Activated gamma-delta T cell treated with Interleukin-2 at 50 U/mL for 16 hours (primary cell): ENCODE data around the gene CCAR1.
"Not testable (repeated sequence)": the region's sequence is repeated elsewhere in the genome, so short reads cannot be mapped to it uniquely, and the experiment has no call there.

Experiments
- DNase-seq: peaks from one replicate; pipeline ENCODE4 v3.0.0-alpha.2; 2020

The CCAR1 gene

GRCh38 chr10:68759223-68759863 is 38.3 kb downstream of the CCAR1 start:
- DNase-seq: no peak

GRCh38 chr10:68759967-68760366 is 38.9 kb downstream of the CCAR1 start:
- no peak for DNase-seq

GRCh38 chr10:68767407-68767806 is 46.4 kb downstream of the CCAR1 start:
- DNase-seq: not testable (repeated sequence)

- no peak for DNase-seq
Observed at GRCh38 chr10:68781613-68782574, 60.9 kb downstream of the CCAR1 start.

- no peak for DNase-seq
Observed at GRCh38 chr10:68784476-68784875, 63.4 kb downstream of the CCAR1 start.

GRCh38 chr10:68787813-68788212 is 66.8 kb downstream of the CCAR1 start:
- DNase-seq: no peak

- no peak for DNase-seq
Observed at GRCh38 chr10:68790476-68790875, 69.4 kb downstream of the CCAR1 start.

GRCh38 chr10:68792115-68792514 is 71.1 kb downstream of the CCAR1 start:
- DNase-seq: no peak

- no peak for DNase-seq
Observed at GRCh38 chr10:68795886-68796532, 75.0 kb downstream of the CCAR1 start.

GRCh38 chr10:68796605-68797004 is 75.6 kb downstream of the CCAR1 start:
- DNase-seq: no peak

- DNase-seq: no peak
Observed at GRCh38 chr10:68800211-68800610, 79.2 kb downstream of the CCAR1 start.

GRCh38 chr10:68804692-68805091 is 83.7 kb downstream of the CCAR1 start:
- DNase-seq: no peak

- not testable (repeated sequence) for DNase-seq
Observed at GRCh38 chr10:68810830-68811229, 89.8 kb downstream of the CCAR1 start.

- no peak for DNase-seq
Observed at GRCh38 chr10:68811314-68812009, 90.4 kb downstream of the CCAR1 start.

GRCh38 chr10:68812420-68812819 is 91.4 kb downstream of the CCAR1 start:
- no peak for DNase-seq

- no peak for DNase-seq
Observed at GRCh38 chr10:68813559-68813958, 92.5 kb downstream of the CCAR1 start.

GRCh38 chr10:68816796-68817412 is 95.9 kb downstream of the CCAR1 start:
- no peak for DNase-seq

- not testable (repeated sequence) for DNase-seq
Observed at GRCh38 chr10:68820359-68820758, 99.3 kb downstream of the CCAR1 start.

GRCh38 chr10:68822626-68823025 is 101.6 kb downstream of the CCAR1 start:
- DNase-seq: not testable (repeated sequence)

- DNase-seq: peak; percentile 22
Observed at GRCh38 chr10:68826764-68827591, 105.9 kb downstream of the CCAR1 start, which contains the start of gene STOX1. STOX1 (plus strand) TSS chr10:68827531; CDS start chr10:68827624, 93 bp downstream.

GRCh38 chr10:68827592-68827959 is 106.5 kb downstream of the CCAR1 start:
- not testable (repeated sequence) for DNase-seq
